Esophagus muscularis mucosa (tissue), 4 donors: ENCODE measurements around the gene ZYX. TPM values are rescaled to one million over a fixed set of nuclear protein-coding genes. Genes with fewer than 3 reads are reported as not detected.

Source experiments
- DNase-seq: peaks from one replicate; pipeline ENCODE4 v3.0.0-alpha.2; 2017; ENCODE audit errors: extremely low spot score
- H3K27ac ChIP-seq, 4 donors: fragments of 200-600 bp; sonication (generic); replicated peaks in 1 of 4; 1 replicate in 3 of 4; 2 replicates in 1 of 4; pipeline ENCODE4 v1.5.1; 2016 to 2019; ENCODE audit warnings: mild to moderate bottlenecking in 1 of 4
- H3K27me3 ChIP-seq, 4 donors: fragments of 200-600 bp; sonication (generic); one replicate each; pipeline versions ENCODE4 v1.5.1 to v1.6.0; 2016 to 2019
- H3K36me3 ChIP-seq, 4 donors: fragments of 200-600 bp; sonication (generic); one replicate each; pipeline ENCODE4 v1.5.1; 2016 to 2019
- H3K4me1 ChIP-seq, 4 donors: fragments of 200-600 bp; sonication (generic); one replicate each; pipeline ENCODE4 v1.5.1; 2016 to 2019
- H3K4me3 ChIP-seq, 4 donors: fragments of 200-600 bp; sonication (generic); 1 replicate in 2 of 4; 2 replicates in 2 of 4; pipeline ENCODE4 v1.5.1; 2016 to 2019; ENCODE audit warnings: mild to moderate bottlenecking in 4 of 4, moderate library complexity in 1 of 4
- H3K9me3 ChIP-seq, 4 donors: fragments of 200-600 bp; sonication (generic); 1 replicate in 3 of 4; 2 replicates in 1 of 4; pipeline ENCODE4 v1.5.1; 2016 to 2019
- EP300 ChIP-seq: sonication (generic); formaldehyde crosslinking; IDR thresholded peaks from one replicate; pipeline ENCODE4 v1.6.1; 2017; ENCODE audit warnings: antibody characterized with exemption
- POLR2A ChIP-seq: fragments of 450-650 bp; IDR thresholded peaks from one replicate; pipeline ENCODE4 v1.6.1; 2017; ENCODE audit warnings: antibody characterized with exemption, moderate library complexity, mild to moderate bottlenecking, low read depth
- POLR2AphosphoS5 ChIP-seq, 2 donors: sonication (generic); formaldehyde crosslinking; IDR thresholded peaks; one replicate each; pipeline ENCODE4 v1.6.1; 2017; ENCODE audit warnings: antibody characterized with exemption in 2 of 2
- WGBS: methylation state at CpG from one replicate; pipeline ENCODE4 v1.1.5; 2018; 5-methylcytosine and 5-hydroxymethylcytosine counted together
- intact Hi-C: fragments of 100-400 bp; cut with DNase I; formaldehyde crosslinking; loops from one replicate; pipeline ENCODE4 v1.15.1; 2023
- total RNA-seq, 4 donors: library from RNA; depleted of rRNA; stranded (reverse); fragments of >200 nt; gene quantifications; one replicate each; pipeline versions ENCODE4 v1.1.0 to v1.2.1, GENCODE V29; 2016
- TF ChIP-seq, protein P1 (sequence below), 3 experiments: fragments of 200-600 bp in 2 of 3; fragments of 450-650 bp in 1 of 3; sonication (generic) in 2 of 3; IDR thresholded peaks; one replicate each; pipeline ENCODE4 v1.5.1; 2017 to 2019; ENCODE audit warnings: antibody characterized with exemption in 3 of 3, mild to moderate bottlenecking in 2 of 3, moderate library complexity in 1 of 3

Gene ZYX
- total RNA-seq, 4 donors from 2014 or later, result 186 to 469 (median 245) TPM

DNA sequence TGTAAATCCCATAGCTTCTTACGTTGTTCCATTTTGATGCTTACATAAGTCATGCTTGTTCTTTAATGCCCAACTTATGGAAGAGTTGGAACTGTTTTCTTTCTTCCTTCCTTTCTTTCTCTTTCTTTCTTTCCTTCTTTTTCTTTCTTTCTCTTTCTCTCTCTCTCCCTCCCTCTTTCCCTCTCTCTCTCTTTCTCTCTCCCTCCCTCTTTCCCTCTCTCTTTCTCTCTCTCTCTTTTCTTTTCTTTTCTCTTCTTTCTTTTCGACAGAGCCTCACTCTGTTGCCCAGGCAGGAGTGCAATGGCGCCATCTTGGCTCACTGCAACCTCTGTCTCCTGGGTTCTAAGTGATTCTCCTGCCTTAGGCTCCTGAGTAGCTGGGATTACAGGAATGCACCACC lies 37.5 kb upstream of the ZYX start:
- intact Hi-C loops, result no loop called here
- H3K4me3 ChIP-seq, result no peak overlapping the region
- no peaks in the 10 kb centered on the region for H3K9me3 ChIP-seq
- WGBS, result 93% methylated on average over 3 of the region's 3 CpGs
- H3K4me1 ChIP-seq, result peaks cover 0 to 8% (median 6%) of the 10 kb centered on the region in 4 donors
- H3K36me3 ChIP-seq, result no peaks in the 10 kb centered on the region
- TF ChIP-seq EP300 (no peak), POLR2A (no peak), POLR2AphosphoS5 (IDR thresholded peaks at IDR 0.05) (no peak)
- TF ChIP-seq, protein P1, sequence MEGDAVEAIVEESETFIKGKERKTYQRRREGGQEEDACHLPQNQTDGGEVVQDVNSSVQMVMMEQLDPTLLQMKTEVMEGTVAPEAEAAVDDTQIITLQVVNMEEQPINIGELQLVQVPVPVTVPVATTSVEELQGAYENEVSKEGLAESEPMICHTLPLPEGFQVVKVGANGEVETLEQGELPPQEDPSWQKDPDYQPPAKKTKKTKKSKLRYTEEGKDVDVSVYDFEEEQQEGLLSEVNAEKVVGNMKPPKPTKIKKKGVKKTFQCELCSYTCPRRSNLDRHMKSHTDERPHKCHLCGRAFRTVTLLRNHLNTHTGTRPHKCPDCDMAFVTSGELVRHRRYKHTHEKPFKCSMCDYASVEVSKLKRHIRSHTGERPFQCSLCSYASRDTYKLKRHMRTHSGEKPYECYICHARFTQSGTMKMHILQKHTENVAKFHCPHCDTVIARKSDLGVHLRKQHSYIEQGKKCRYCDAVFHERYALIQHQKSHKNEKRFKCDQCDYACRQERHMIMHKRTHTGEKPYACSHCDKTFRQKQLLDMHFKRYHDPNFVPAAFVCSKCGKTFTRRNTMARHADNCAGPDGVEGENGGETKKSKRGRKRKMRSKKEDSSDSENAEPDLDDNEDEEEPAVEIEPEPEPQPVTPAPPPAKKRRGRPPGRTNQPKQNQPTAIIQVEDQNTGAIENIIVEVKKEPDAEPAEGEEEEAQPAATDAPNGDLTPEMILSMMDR (IDR thresholded peaks at IDR 0.05), result no peak
- no peak overlapping the region for H3K27ac ChIP-seq
- H3K27me3 ChIP-seq, result peaks cover 0 to 43% (median 5%) of the 10 kb centered on the region in 4 donors
- DNase-seq, result no peak

DNA sequence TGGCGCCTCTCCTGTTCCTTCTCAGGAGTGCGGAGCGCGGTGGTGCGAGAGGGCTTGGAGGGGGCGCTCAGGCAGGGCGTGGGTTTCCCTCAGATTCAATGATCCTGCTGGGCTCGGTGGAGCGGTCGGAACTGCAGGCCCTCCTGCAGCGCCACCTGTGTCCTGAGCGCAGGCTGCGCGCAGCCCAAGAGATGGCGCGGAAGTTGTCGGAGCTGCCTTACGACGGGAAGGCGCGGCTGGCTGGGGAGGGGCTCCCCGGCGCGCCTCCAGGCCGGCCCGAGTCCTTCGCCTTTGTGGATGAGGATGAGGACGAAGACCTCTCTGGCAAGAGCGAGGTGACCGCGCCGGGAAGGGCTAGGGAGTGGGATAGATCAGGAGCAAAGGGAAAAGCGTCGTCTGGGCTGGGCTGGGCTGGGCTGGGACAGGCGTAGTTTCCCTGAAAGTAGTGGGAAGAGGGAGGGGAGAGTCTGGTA lies 35.7 kb upstream of the ZYX start:
- no peak for DNase-seq
- no peak overlapping the region for H3K27ac ChIP-seq
- no peaks in the 10 kb centered on the region for H3K36me3 ChIP-seq
- H3K27me3 ChIP-seq, result peaks cover 0 to 38% (median 5%) of the 10 kb centered on the region in 4 donors
- TF ChIP-seq EP300 (no peak), POLR2A (no peak), POLR2AphosphoS5 (IDR thresholded peaks at IDR 0.05) (no peak)
- TF ChIP-seq, protein P1 (IDR thresholded peaks at IDR 0.05), result peak; percentile 22 to 40 (median 26)
- H3K4me1 ChIP-seq, result peaks cover 0 to 8% (median 6%) of the 10 kb centered on the region in 4 donors
- H3K9me3 ChIP-seq, result no peaks in the 10 kb centered on the region
- intact Hi-C loops, result no loop called here
- peak overlapping the region; percentile 11 to 24 (median 22) for H3K4me3 ChIP-seq
- WGBS, result 10% methylated on average over 27 of the region's 35 CpGs

DNA sequence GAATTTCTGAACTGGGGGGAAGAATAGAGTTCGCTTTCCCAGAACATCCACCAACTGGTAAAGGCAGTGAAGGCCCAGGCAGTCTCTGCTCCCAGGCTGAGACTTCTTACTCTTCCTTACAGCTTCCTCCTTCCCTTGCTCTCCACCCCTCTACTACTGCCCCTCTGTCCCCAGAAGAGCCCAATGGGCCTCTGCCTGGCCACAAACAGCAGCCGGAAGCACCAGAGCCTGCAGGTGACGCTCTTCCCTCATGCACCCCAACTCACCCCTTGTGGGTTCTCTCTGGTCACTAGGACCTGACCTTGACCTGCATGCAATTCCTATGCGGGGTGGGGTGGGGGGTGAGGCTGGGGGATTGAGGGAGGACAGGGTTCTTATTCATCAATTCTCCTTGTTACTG lies 35.1 kb upstream of the ZYX start:
- intact Hi-C loops, result no loop called here
- Histone ChIP-seq H3K9me3 (no peaks in the 10 kb centered on the region), H3K36me3 (no peaks in the 10 kb centered on the region), H3K27ac (no peak overlapping the region), H3K4me1 (peaks cover 0 to 8% (median 6%) of the 10 kb centered on the region in 4 donors), H3K4me3 (no peak overlapping the region), H3K27me3 (peaks cover 0 to 38% (median 5%) of the 10 kb centered on the region in 4 donors)
- 79% methylated on average over 4 of the region's 4 CpGs for WGBS
- DNase-seq, result no peak
- TF ChIP-seq POLR2A (no peak), EP300 (no peak), POLR2AphosphoS5 (IDR thresholded peaks at IDR 0.05) (no peak)
- TF ChIP-seq, protein P1 (IDR thresholded peaks at IDR 0.05), result no peak

DNA sequence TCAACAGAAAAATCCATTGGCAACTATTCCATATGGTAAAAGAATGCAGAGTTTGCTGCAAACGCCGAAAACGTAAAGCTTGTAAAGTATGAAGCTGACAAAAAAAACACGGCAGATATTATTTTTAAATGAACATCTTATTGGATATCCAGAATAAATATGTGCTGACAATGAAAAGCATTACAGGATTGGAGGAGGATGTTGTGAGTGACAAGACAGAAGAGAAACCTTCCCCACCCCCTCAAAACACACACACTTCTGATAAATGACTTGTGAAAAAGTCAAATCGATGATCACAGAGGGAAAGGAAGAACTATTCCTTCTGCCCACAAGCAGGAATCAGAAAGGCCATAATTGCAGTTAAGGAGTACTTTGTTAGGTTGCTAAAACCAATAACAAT lies 33.2 kb upstream of the ZYX start:
- DNase-seq, result no peak
- no peak overlapping the region for H3K4me3 ChIP-seq
- peaks cover 0 to 45% (median 5%) of the 10 kb centered on the region in 4 donors for H3K27me3 ChIP-seq
- H3K36me3 ChIP-seq, result no peaks in the 10 kb centered on the region
- no peaks in the 10 kb centered on the region for H3K9me3 ChIP-seq
- peaks cover 0 to 8% (median 6%) of the 10 kb centered on the region in 4 donors for H3K4me1 ChIP-seq
- H3K27ac ChIP-seq, result no peak overlapping the region
- WGBS, result 58% methylated on average over 5 of the region's 5 CpGs
- no peak for TF ChIP-seq POLR2AphosphoS5 (IDR thresholded peaks at IDR 0.05)
- TF ChIP-seq EP300, result no peak
- no peak for TF ChIP-seq POLR2A
- TF ChIP-seq, protein P1 (IDR thresholded peaks at IDR 0.05), result no peak
- intact Hi-C loops, result no loop called here

DNA sequence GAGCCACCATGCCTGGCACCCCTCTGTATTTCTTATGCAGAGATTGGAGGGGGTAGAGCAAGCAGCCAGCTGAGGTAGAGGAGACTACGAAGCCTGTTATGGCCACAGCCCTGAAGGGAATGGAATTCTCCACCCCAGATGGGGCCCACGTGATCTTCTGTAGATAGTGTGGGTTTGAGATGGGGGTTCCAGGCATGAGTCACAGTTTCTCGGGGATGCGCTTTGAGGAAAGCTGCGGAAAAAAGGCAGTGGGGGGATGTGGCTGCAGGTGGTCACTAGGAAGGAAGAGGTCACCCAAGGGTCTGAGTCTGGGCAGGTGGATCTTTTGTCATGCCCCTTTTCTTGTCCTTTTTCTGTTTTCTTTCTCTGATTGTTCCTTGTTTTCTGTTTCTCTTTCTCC lies 30.1 kb upstream of the ZYX start:
- Histone ChIP-seq H3K36me3 (no peaks in the 10 kb centered on the region), H3K4me3 (no peak overlapping the region), H3K27ac (no peak overlapping the region), H3K4me1 (no peaks in the 10 kb centered on the region), H3K9me3 (no peaks in the 10 kb centered on the region), H3K27me3 (peaks cover 0 to 31% (median under 1%) of the 10 kb centered on the region in 4 donors)
- intact Hi-C loops, result no loop called here
- no peak for TF ChIP-seq POLR2A
- no peak for DNase-seq
- 73% methylated on average over 5 of the region's 5 CpGs for WGBS
